Peyer's patch (tissue), 4 donors: ENCODE measurements around the gene SLC16A12. TPM values are rescaled to one million over a fixed set of nuclear protein-coding genes. Genes with fewer than 3 reads are reported as not detected.
"Not testable (repeated sequence)": the region's sequence is repeated elsewhere in the genome, so short reads cannot be mapped to it uniquely, and the experiment has no call there.

ENCODE experiments used
- DNase-seq, 3 donors: peaks; one replicate each; pipeline ENCODE4 v3.0.0-alpha.2; 2017 to 2019
- H3K27ac ChIP-seq, 4 donors: fragments of 200-600 bp; sonication (generic); one replicate each; pipeline ENCODE4 v1.5.1; 2016 to 2019
- H3K27me3 ChIP-seq, 2 donors: fragments of 200-600 bp; sonication (generic); one replicate each; pipeline ENCODE4 v1.5.1; 2019
- H3K36me3 ChIP-seq, 3 donors: fragments of 200-600 bp; sonication (generic); one replicate each; pipeline ENCODE4 v1.5.1; 2016 to 2019
- H3K4me1 ChIP-seq, 4 donors: fragments of 200-600 bp; sonication (generic); one replicate each; pipeline ENCODE4 v1.5.1; 2016 to 2019
- H3K4me3 ChIP-seq, 4 donors: fragments of 200-600 bp; sonication (generic); 1 replicate in 3 of 4; 2 replicates in 1 of 4; pipeline ENCODE4 v1.5.1; 2016 to 2019; ENCODE audit warnings: mild to moderate bottlenecking in 1 of 4
- H3K9me3 ChIP-seq, 4 donors: fragments of 200-600 bp; sonication (generic); one replicate each; pipeline ENCODE4 v1.5.1; 2016 to 2019; ENCODE audit warnings: mild to moderate bottlenecking in 1 of 4
- POLR2A ChIP-seq, 2 donors: fragments of 450-650 bp; IDR thresholded peaks; one replicate each; pipeline ENCODE4 v1.5.1; 2017; ENCODE audit warnings: antibody characterized with exemption in 2 of 2, mild to moderate bottlenecking in 2 of 2, moderate library complexity in 2 of 2
- total RNA-seq, 4 donors: library from RNA; depleted of rRNA; stranded (reverse); fragments of >200 nt; gene quantifications; one replicate each; pipeline ENCODE4 v1.1.0, GENCODE V29; 2016
- TF ChIP-seq, protein P1 (sequence below), 6 experiments: fragments of 450-650 bp in 4 of 6; fragments of 200-600 bp in 2 of 6; sonication (generic) in 1 of 6; IDR thresholded peaks; one replicate each; pipeline ENCODE4 v1.5.1; 2017 to 2019; ENCODE audit warnings: antibody characterized with exemption in 6 of 6, mild to moderate bottlenecking in 3 of 6, moderate library complexity in 1 of 6

Gene SLC16A12
- total RNA-seq, 4 donors from 2014 or later = 0.38 TPM; not detected in 3

DNA sequence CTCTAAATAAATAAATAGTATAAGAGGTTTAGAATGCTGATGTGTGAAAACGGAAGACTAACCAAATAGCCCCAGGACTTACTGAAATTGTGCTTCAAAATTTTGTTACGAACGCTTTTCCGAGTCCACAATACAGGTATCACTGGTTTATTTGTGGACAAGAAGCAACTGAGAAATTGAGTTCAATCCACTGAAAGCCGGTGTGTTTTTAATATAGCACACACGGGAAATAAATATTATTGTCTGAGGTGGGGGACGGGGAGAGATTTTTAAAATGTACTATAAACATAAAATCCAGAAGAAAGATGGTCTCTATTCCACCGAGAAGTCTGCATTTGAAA lies 598 bp downstream of the SLC16A12 start:
- Histone ChIP-seq H3K27ac (no peak overlapping the region), H3K4me3 (peak overlapping the region in 1 of 4 donors; percentile 49), H3K4me1 (peaks cover 0 to 14% (median 2%) of the 10 kb centered on the region in 4 donors), H3K9me3 (no peaks in the 10 kb centered on the region), H3K27me3 (peaks cover 0 to 27% of the 10 kb centered on the region in 2 donors), H3K36me3 (no peaks in the 10 kb centered on the region)
- DNase-seq = no peak
- no peak for TF ChIP-seq POLR2A (IDR thresholded peaks at IDR 0.05)
- TF ChIP-seq, protein P1, sequence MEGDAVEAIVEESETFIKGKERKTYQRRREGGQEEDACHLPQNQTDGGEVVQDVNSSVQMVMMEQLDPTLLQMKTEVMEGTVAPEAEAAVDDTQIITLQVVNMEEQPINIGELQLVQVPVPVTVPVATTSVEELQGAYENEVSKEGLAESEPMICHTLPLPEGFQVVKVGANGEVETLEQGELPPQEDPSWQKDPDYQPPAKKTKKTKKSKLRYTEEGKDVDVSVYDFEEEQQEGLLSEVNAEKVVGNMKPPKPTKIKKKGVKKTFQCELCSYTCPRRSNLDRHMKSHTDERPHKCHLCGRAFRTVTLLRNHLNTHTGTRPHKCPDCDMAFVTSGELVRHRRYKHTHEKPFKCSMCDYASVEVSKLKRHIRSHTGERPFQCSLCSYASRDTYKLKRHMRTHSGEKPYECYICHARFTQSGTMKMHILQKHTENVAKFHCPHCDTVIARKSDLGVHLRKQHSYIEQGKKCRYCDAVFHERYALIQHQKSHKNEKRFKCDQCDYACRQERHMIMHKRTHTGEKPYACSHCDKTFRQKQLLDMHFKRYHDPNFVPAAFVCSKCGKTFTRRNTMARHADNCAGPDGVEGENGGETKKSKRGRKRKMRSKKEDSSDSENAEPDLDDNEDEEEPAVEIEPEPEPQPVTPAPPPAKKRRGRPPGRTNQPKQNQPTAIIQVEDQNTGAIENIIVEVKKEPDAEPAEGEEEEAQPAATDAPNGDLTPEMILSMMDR (IDR thresholded peaks at IDR 0.05) = no peak

DNA sequence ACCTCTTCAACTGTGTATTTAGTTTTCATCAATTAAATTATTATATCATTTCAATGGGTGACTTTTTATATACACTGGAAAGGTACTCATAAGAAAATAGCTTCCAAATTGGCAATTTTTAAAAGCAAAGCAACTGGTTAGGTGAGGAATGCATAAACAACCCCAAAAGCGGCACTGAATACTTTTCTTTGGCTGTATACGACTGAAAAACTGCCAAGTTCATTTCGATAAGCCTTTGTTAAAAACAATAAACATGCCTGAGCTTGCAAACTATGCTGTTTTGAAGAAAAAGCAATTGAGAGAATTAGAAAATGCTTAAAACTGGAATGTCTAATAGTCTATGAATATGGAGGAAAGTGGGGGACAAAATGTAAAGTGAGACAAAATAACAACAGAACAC lies 2.9 kb downstream of the SLC16A12 start:
- peaks cover 0 to 14% (median 2%) of the 10 kb centered on the region in 4 donors for H3K4me1 ChIP-seq
- no peak overlapping the region for H3K27ac ChIP-seq
- DNase-seq = no peak
- peaks cover 0 to 27% of the 10 kb centered on the region in 2 donors for H3K27me3 ChIP-seq
- H3K36me3 ChIP-seq = no peaks in the 10 kb centered on the region
- TF ChIP-seq POLR2A (IDR thresholded peaks at IDR 0.05) = no peak
- TF ChIP-seq, protein P1 (IDR thresholded peaks at IDR 0.05) = no peak
- H3K4me3 ChIP-seq = no peak overlapping the region
- no peaks in the 10 kb centered on the region for H3K9me3 ChIP-seq

DNA sequence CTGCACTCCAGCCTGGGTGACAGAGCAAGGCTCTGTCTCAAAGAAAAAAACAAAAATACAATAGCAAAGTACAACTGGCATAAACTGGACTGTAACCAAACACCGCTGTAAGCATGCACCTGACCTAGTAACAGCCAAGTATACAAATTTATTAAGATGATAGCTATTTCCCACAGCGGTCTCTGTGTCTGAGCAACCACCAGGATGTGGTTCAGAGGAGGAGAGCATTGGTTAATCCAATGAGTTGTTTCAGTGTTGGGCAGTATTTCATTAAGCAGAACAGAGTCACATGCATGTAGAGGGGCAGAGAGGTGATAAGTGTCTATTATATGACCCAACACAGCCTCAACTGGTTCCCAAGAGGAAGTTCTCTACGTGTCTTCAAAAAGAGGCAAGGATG lies 4.0 kb downstream of the SLC16A12 start:
- H3K4me3 ChIP-seq = no peak overlapping the region
- H3K27ac ChIP-seq = no peak overlapping the region
- H3K36me3 ChIP-seq = no peaks in the 10 kb centered on the region
- DNase-seq = no peak
- peaks cover 0 to 14% (median 2%) of the 10 kb centered on the region in 4 donors for H3K4me1 ChIP-seq
- peaks cover 0 to 27% of the 10 kb centered on the region in 2 donors for H3K27me3 ChIP-seq
- no peaks in the 10 kb centered on the region for H3K9me3 ChIP-seq
- TF ChIP-seq, protein P1 (IDR thresholded peaks at IDR 0.05) = no peak
- TF ChIP-seq POLR2A (IDR thresholded peaks at IDR 0.05) = no peak

DNA sequence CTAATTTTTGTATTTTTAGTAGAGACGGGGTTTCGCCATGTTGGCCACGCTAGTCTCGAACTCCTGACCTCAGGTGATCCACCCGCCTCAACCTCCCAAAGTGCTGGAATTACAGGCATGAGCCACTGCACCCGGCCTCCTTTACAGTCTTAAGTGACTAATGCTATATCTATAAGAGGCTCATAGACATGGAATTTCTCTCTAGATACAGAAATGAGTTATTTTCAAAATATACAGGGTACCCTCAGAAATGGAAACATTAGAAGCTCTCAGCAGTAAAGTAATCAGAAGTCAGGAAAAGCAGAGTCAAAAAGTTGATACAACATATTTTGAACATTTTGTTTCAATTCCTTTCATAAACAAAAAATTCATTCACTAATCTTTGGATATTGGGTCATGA lies 5.7 kb downstream of the SLC16A12 start:
- H3K27me3 ChIP-seq = peaks cover 0 to 15% of the 10 kb centered on the region in 2 donors
- H3K4me3 ChIP-seq, H3K36me3 ChIP-seq, H3K4me1 ChIP-seq, DNase-seq, H3K9me3 ChIP-seq, H3K27ac ChIP-seq: not testable (repeated sequence)

DNA sequence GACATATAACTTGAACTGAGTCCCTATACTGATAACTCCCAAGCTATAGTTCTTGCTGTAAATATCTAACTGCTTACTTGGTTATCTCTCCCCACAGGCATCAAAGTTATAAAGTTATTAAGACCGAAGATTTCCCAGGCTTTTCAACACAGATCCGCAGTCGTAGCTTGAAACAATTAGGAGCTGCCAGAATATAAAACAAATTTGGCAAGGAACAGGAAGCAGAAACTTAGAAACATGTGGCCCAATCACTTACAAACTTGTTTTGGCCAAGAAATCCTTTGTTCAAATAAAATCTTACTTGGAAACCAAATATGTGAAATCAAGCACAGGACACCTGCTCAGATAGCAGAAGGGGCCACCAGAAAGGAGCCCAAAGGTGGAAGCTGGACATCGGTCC lies 9.0 kb downstream of the SLC16A12 start:
- no peaks in the 10 kb centered on the region for H3K9me3 ChIP-seq
- H3K36me3 ChIP-seq = no peaks in the 10 kb centered on the region
- TF ChIP-seq, protein P1 (IDR thresholded peaks at IDR 0.05) = no peak
- no peak for TF ChIP-seq POLR2A (IDR thresholded peaks at IDR 0.05)
- H3K4me3 ChIP-seq = no peak overlapping the region
- no peaks in the 10 kb centered on the region for H3K4me1 ChIP-seq
- no peaks in the 10 kb centered on the region for H3K27me3 ChIP-seq
- DNase-seq = no peak
- no peak overlapping the region for H3K27ac ChIP-seq

DNA sequence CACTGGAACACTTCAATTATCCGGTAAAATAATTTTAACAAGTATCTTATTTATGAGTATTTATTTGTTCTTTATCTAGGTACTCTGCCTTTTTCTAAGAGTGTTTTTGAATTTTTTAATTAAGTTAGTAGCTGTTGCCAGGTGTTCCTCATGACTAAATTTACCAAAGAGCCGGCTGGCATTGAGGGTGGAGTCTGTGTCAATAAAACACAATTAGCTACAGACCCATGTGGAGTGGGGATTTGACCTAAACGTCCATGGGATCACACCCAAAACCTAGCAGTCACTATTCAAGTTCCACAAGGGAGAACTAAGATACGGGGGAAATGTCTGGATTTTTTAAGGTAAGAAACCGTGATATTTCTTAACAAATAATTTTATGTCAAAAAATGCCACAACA lies 9.8 kb downstream of the SLC16A12 start:
- Histone ChIP-seq H3K36me3 (no peaks in the 10 kb centered on the region), H3K4me3 (no peak overlapping the region), H3K27ac (no peak overlapping the region), H3K9me3 (no peaks in the 10 kb centered on the region), H3K4me1 (no peaks in the 10 kb centered on the region), H3K27me3 (no peaks in the 10 kb centered on the region)
- no peak for TF ChIP-seq POLR2A (IDR thresholded peaks at IDR 0.05)
- TF ChIP-seq, protein P1 (IDR thresholded peaks at IDR 0.05) = no peak
- DNase-seq = no peak
